GM12874 (cell line): ENCODE measurements around the gene SURF1.

ENCODE experiments used
- CTCF ChIP-seq: IDR thresholded peaks from 2 replicates; pipeline ENCODE4 v1.5.1; 2011; ENCODE audit warnings: low read depth, mild to moderate bottlenecking, control low read depth, low read length, moderate library complexity; ENCODE audit not compliant: insufficient read depth

The SURF1 gene

DNA sequence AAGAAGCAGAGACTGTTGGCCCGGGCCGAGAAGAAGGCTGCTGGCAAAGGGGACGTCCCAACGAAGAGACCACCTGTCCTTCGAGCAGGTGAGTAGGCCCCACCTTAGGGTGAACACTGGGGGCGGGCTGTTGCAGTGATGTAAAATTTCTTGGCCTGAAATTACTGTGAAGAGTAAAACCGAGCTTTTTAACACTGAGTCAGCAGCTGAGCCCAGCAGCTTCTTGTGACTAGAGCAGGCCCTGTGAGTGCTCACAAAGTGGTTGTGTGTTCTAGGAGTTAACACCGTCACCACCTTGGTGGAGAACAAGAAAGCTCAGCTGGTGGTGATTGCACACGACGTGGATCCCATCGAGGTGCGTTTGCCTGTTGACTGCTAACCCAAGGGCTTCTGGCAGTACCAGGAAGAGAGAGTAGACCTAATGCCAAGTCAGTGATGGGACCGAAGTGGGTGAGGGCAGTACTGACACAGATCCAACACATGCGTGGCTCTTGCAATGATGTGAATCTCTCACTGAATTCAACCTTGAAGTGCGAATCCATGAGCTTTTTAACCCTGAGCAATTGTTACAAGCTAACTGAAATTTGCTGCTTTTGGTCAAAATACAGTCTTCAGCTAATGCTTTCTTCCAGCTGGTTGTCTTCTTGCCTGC, 6.2 kb downstream of the SURF1 start:
- no peak for TF ChIP-seq CTCF

DNA sequence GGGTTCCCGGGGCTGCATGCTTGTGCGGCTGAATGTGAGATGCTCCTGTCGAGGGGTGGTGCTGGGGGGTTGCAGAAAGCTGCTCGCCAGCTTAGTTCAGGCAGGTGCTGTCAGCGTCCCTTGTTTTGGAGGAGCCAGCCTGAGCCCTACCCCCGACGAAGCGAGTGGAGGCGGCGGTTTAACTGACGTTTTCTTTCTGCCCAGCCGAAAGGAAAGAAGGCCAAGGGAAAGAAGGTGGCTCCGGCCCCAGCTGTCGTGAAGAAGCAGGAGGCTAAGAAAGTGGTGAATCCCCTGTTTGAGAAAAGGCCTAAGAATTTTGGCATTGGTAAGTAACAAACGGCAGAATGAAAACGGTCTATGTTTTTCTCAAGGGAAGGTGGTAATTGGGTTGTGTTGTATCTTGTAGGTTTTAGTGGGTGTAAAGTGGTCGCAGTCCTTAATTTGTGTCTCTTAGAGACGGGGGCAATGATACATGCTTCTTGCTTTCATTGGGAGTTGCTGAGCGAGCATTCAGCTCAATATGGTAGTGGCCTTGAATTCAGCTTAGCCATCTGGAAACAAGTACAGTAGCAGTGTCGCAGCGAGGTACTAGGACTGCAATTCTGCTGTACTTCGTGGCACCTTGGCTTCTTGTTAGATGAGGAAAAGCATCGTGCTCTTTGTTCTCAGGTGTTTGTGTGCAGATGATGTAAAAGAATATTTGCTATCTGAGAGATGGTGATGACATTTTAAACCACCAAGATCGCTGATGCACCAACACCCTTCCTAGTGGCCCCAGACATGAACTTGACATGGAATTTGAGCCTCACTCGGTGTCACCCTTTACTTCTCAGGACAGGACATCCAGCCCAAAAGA, 7.3 kb downstream of the SURF1 start:
- no peak for TF ChIP-seq CTCF

DNA sequence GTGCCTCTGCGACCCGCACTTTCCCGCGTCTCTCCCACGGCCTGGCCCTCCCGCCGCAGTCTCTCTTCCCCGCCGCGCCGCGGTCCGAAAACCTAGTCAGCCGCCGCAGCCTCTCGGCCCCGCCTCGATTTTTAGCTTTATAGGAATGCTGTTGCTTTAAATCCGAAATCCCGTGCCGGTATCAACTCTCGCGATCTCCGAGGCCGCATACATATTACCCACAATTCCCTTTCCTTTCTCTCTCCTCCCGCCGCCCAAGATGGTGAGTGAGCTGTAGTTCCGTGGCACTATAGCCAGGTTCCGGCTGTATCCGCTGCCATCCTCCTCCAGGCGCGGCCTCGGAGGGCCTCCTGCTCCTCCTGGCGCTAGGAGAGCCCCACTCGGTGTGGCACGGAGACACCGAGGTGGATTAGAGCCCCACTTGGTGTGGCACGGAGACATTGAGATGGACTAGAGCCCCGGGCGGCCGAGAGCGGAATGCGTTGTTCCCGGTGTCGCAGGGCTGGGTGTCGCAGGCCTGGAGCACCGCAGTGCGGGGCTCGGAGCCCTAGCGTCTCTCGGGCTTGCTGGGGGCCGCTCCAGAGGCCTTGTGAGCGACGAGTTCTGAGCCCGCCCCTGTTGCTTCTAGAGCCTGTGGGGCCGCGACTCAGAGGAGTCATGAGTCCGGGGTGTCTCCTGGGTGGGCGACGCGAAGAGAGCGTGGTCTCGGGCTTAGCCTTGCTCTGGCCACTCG, 8.1 kb downstream of the SURF1 start, which contains the start of the genes MED22 and RPL7A:
Gene MED22, minus strand, starts transcription at position 147 of the 733 bp plus-strand sequence. CDS start 1,469 bp downstream, outside the sequence.
Gene RPL7A, plus strand, starts transcription at position 234 of the 733 bp plus-strand sequence. Its CDS starts 26 bp downstream, at position 260.
- no peak for TF ChIP-seq CTCF

DNA sequence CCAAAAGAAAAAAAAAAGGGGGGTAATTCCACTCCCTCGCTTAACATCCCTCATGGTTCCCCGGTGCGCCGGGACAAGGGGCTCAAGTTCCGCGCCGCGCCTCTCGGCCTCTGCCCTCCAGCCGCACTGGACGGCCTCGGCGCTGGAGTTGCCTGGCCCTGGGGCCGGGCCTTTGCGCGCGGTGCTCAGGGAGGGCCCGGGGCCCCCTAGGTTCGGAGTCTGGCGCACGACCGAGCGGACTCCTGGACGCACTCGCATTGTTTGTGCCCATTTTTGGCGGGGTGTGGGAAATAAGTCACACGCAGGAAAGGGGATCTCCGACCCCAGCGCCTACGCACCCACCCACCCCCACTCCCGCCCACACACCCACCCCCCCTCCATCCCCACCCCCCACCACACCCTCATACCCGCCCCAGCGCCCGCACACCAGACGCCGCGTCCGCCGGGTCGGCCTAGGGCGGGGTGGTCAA, 8.7 kb downstream of the SURF1 start:
- TF ChIP-seq CTCF = no peak

GRCh38 chr9:133346021-133346785, 10.1 kb downstream of the SURF1 start:
- TF ChIP-seq CTCF = no peak

DNA sequence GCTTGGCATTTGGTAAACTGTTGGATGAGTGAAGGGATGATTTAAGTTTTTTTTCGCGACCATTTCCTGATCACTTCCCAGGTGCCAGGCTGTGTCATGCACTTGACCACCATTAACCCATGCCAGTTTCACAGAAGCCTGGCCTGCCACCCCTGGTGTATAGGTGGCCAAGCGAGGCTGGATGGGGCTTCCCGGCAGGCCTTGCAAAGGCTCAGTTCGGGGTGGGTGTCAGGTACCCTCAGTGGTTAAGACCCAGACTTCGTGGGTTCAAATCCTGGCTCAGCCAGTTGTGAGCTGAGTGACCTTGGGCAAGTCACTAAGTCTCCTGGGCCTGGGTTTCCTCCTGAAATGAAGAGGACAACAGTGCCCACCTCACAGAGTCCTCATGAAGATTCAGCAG, 10.7 kb downstream of the SURF1 start:
- TF ChIP-seq CTCF = no peak
